22Rv1 (cell line): Measurements from ENCODE around the gene DCDC2.

Source experiments
- H3K27ac ChIP-seq: fragments of 450-650 bp; 2 replicates; pipeline ENCODE4 v1.5.1; 2017
- ZFX ChIP-seq: fragments of 450-650 bp; IDR thresholded peaks from 2 replicates; pipeline ENCODE4 v1.6.1; 2017; ENCODE audit warnings: antibody characterized with exemption, borderline replicate concordance
- TF ChIP-seq, protein P1 (sequence below): fragments of 450-650 bp; IDR thresholded peaks from 2 replicates; pipeline ENCODE4 v1.5.1; 2017; ENCODE audit warnings: mild to moderate bottlenecking

DCDC2 gene

DNA sequence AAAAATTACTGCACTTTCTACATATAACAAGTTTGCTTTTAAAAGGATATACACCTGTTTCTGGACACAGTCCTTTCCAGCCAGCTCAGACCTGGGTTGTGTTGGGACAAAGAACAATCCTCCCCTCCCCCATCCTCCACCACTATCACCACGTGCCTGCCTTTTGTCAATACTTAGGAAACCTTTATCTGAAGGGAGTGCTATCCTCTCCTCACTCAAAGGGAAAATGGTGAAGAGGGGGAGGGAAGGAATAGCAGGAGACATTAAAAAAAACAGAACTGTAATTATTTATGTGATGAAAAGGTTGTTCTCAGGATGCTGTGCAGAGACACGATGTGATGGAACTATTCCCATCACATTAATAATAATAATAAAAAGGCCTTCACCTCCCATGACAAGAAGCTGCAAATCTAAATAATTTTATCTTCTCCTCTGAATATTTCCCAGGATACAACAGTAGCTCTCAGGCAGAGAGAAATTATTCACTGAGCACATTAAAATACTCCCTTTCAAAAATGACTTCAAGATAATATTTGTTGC lies 126.4 kb downstream of the DCDC2 start:
- no peak overlapping the region for H3K27ac ChIP-seq
- TF ChIP-seq, protein P1, sequence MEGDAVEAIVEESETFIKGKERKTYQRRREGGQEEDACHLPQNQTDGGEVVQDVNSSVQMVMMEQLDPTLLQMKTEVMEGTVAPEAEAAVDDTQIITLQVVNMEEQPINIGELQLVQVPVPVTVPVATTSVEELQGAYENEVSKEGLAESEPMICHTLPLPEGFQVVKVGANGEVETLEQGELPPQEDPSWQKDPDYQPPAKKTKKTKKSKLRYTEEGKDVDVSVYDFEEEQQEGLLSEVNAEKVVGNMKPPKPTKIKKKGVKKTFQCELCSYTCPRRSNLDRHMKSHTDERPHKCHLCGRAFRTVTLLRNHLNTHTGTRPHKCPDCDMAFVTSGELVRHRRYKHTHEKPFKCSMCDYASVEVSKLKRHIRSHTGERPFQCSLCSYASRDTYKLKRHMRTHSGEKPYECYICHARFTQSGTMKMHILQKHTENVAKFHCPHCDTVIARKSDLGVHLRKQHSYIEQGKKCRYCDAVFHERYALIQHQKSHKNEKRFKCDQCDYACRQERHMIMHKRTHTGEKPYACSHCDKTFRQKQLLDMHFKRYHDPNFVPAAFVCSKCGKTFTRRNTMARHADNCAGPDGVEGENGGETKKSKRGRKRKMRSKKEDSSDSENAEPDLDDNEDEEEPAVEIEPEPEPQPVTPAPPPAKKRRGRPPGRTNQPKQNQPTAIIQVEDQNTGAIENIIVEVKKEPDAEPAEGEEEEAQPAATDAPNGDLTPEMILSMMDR, result no peak
- no peak for TF ChIP-seq ZFX

DNA sequence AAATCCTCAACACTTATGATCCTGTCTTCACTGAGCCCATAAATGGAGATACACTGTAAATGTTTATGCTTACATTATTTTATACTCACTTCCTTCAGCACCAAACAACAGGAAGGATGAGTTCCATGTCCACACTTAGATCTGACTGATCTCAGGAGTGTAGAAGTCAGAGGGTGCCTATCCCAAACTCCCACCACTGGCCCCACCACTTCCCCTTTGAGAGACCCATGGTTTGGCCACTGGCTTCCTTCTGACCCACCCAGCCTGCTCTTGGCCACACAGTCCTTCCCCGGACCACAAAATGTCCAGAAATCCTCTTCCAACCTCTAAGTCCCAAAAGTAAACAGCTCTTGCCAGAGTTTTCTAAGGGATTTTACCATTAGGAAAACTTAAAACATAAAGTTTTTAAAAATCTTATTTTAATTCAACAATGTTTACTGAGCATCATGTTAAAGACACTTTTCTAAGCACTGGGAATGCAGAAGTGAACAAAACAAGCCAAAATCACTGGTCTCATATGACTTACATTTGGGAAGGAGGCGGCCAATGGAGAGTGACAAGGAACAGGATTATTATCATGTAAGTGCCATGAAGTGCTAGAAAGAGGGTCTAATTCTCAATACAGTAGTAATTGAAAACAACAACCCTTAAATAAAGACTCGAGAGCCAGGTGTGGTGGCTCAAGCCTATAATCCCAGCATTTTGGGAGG lies 128.0 kb downstream of the DCDC2 start:
- H3K27ac ChIP-seq, result no peak overlapping the region
- TF ChIP-seq, protein P1, result no peak
- TF ChIP-seq ZFX, result no peak

DNA sequence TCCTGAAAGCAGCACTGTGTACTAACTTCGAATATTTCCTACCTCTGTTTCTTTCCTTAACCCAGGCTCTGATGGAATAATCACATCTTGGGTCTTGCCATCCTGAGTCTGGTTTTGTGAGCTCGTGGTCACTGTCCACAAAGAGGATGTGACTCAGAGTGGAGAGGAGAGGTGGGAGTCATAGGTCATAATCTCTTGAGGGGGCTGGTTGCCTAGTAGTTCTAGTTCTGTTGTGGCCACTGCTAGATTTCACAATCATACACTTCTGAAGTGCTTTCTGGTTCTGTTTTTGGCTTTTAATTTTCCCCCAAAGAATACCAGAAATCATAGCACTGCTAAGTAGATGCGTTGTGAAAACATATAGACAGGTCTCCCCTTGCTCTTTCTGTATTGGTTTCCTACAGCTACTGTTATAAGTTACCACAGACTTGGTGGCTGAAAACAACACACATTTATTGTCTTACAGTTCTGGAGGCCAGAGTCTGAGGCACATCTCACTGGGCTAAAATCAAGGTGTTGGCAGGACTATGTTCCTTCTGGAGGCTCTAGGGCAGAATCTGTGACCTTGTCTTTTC lies 129.1 kb downstream of the DCDC2 start:
- TF ChIP-seq, protein P1, result no peak
- no peak for TF ChIP-seq ZFX
- no peak overlapping the region for H3K27ac ChIP-seq

DNA sequence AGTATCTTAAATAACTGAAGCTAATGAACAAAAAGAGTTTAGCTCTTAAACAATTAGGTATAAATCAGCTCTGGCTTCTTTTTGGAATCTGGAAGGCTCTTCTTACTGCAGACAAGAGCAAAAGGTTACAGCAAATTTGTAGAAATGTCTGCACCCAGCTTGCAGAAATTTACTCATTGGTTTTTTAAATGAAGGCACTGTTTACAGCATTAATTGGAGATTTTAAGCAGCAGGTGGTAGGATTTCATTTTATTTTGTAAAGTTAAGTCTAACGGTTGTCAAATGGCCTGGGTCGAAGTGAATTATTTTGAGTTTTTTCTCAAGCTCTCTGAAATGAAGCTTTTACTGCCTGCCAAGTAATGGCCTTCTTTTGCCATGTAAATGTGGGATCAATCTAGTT lies 129.7 kb downstream of the DCDC2 start:
- TF ChIP-seq, protein P1, result no peak
- TF ChIP-seq ZFX, result no peak
- no peak overlapping the region for H3K27ac ChIP-seq

DNA sequence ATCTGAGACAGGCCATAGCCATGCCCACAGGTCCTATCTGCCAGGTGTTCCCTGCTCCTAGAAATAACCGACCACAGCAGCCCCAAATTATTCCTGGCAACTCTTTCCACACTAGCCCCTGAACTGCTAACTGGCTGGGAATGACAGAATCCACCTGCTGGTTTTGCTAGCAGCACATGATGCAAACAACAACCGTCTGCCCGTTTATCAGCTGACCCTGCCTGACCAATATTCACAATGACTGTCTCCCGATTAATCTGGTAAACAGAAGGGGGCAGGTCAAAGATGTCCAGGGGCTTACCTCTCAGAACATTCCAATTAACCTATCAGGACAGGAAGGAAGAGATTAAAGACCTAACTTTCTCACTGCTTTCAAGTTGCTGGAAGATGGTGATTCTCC lies 130.3 kb downstream of the DCDC2 start:
- TF ChIP-seq ZFX, result no peak
- TF ChIP-seq, protein P1, result no peak
- H3K27ac ChIP-seq, result no peak overlapping the region

DNA sequence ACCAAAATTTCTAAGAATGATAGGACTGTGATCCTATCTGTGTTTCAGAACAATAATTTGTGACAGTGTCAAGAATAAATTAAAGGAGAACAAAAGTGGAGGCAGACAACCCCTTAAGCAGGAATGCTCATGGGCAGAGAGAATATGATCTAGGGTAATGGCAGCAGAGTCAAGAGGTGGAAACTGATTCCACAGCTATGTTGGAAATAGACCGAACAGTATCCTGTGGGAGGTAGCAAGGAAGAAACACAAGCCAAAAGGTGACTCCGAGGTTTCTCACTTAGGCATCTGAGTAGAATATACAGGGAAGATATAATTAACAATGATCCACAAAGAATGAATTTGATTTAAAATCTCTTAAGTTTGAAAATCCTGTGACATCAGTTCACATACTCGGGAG lies 131.3 kb downstream of the DCDC2 start:
- TF ChIP-seq, protein P1, result no peak
- no peak for TF ChIP-seq ZFX
- H3K27ac ChIP-seq, result no peak overlapping the region

DNA sequence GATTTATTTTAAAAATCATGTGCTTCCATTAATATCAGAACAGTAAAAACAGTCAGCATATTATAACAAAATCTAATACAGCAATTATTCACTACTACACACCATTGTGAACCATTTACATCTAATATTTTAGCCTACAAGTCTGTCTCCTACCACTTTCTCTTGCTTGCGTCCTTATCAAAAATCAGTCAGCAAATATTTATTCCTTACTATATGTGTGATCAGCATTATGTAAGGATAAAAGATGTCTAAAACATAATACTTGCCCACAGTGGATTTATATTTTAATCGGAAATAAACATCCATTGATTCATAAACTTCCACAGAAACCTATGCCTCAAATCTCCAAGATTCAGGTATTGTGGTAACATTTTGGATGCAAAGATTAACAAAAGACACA lies 132.0 kb downstream of the DCDC2 start:
- no peak overlapping the region for H3K27ac ChIP-seq
- no peak for TF ChIP-seq ZFX
- TF ChIP-seq, protein P1, result no peak
